Panc1 (cell line): ENCODE measurements around the gene NRP1. TPM values are rescaled to one million over a fixed set of nuclear protein-coding genes. Genes with fewer than 3 reads are reported as not detected.

Source experiments
- ATAC-seq: fragments of 200-7000 bp; cut with Tn5 transposase; 2 replicates; pipeline ENCODE4 v1.9.1; 2020; ENCODE audit warnings: mild to moderate bottlenecking, moderate library complexity
- BruUV-seq: library from RNA; stranded (reverse); fragments of 400-500 nt; replicated peaks from 2 replicates; lab custom pipeline; 2021; lab: Mats Ljungman, UMichigan
- CTCF ChIA-PET: fragments of 300-600 bp; sonication (Branson Sonifier 250); formaldehyde crosslinking; loops from one replicate; lab custom pipeline; 2022; ENCODE audit warnings: antibody characterized with exemption; lab: Charles Lee
- POLR2A ChIA-PET: fragments of 300-600 bp; sonication (Branson Sonifier 250); formaldehyde crosslinking; loops from one replicate; lab custom pipeline; 2022; ENCODE audit warnings: antibody characterized with exemption; lab: Charles Lee
- DNase-seq: peaks from one replicate; pipeline ENCODE4 v3.0.0-alpha.2; 2010; ENCODE audit warnings: low read depth, low spot score
- H3K27ac ChIP-seq: 2 replicates; pipeline ENCODE4 v1.5.1; 2011; ENCODE audit warnings: mild to moderate bottlenecking, low read length, inconsistent platforms
- H3K27me3 ChIP-seq: fragments of 200-500 bp; sonication (Bioruptor generic); 2 replicates; pipeline ENCODE4 v1.6.0; 2014; ENCODE audit warnings: low read length, inconsistent platforms; ENCODE audit not compliant: control insufficient read depth, insufficient read depth
- H3K36me3 ChIP-seq: fragments of 200-500 bp; sonication (Bioruptor generic); 2 replicates; pipeline ENCODE4 v1.5.1; 2014; ENCODE audit warnings: inconsistent platforms, mild to moderate bottlenecking, low read length, moderate library complexity; ENCODE audit not compliant: control insufficient read depth, insufficient read depth
- H3K4me1 ChIP-seq: 2 replicates; pipeline ENCODE4 v1.5.1; 2011; ENCODE audit warnings: inconsistent platforms, mild to moderate bottlenecking, low read length, moderate library complexity; ENCODE audit not compliant: control insufficient read depth, insufficient read depth
- H3K4me3 ChIP-seq, 2 experiments: 2 replicates each; pipeline ENCODE4 v1.5.1; 2011 to 2012; ENCODE audit warnings: low read depth in 2 of 2, low read length in 2 of 2, mild to moderate bottlenecking in 2 of 2, inconsistent platforms in 1 of 2, moderate library complexity in 1 of 2
- H3K9me3 ChIP-seq: fragments of 200-500 bp; sonication (Bioruptor generic); 2 replicates; pipeline ENCODE4 v1.5.1; 2014; ENCODE audit warnings: low read depth, mild to moderate bottlenecking, inconsistent platforms, low read length, moderate library complexity; ENCODE audit not compliant: control insufficient read depth, insufficient read depth
- CTCF ChIP-seq: fragments of 450-650 bp; IDR thresholded peaks from 2 replicates; pipeline ENCODE4 v1.5.1; 2017; ENCODE audit warnings: mild to moderate bottlenecking
- POLR2AphosphoS5 ChIP-seq: IDR thresholded peaks from 2 replicates; pipeline ENCODE4 v1.6.1; 2012; ENCODE audit warnings: mild to moderate bottlenecking, low read depth, low read length, moderate library complexity
- REST ChIP-seq, 2 experiments: IDR thresholded peaks; 2 replicates each; pipeline ENCODE4 v1.6.1; 2011 to 2012; ENCODE audit warnings: low read depth in 2 of 2, control low read depth in 1 of 2, low read length in 1 of 2, mild to moderate bottlenecking in 1 of 2, moderate library complexity in 1 of 2; ENCODE audit not compliant: insufficient read depth in 1 of 2
- SIN3A ChIP-seq: IDR thresholded peaks from 2 replicates; pipeline ENCODE4 v1.6.1; 2012; ENCODE audit warnings: low read depth, mild to moderate bottlenecking, low read length, moderate library complexity, borderline replicate concordance; ENCODE audit not compliant: insufficient read depth
- TCF7L2 ChIP-seq: IDR thresholded peaks from 2 replicates; pipeline ENCODE4 v1.6.1; 2011; ENCODE audit warnings: mild to moderate bottlenecking, low read depth, low read length, inconsistent platforms
- in situ Hi-C: cut with HindIII; loops from 2 replicates; pipeline ENCODE4 v1.10.0; 2016; ENCODE audit warnings: low sequenced_read_pairs, low pct_unique_long_range_greater_than_20kb
- intact Hi-C: fragments of 100-400 bp; cut with micrococcal nuclease; formaldehyde crosslinking; loops from one replicate; pipeline ENCODE4 v1.10.0; 2022; ENCODE audit not compliant: unreplicated experiment
- total RNA-seq: library from RNA; stranded (reverse); gene quantifications from one replicate; pipeline ENCODE4 v1.2.1, GENCODE V29; 2021; ENCODE audit not compliant: unreplicated experiment

Gene NRP1
- total RNA-seq, 1 experiment from 2014 or later = 93.4 TPM

GRCh38 chr10:33247221-33247922, 87.1 kb downstream of the NRP1 start:
- Histone ChIP-seq H3K27me3 (no peaks in the 10 kb centered on the region), H3K27ac (peak overlapping the region; percentile 96), H3K36me3 (peaks cover 10% of the 10 kb centered on the region), H3K4me3 (no peak overlapping the region), H3K4me1 (peaks cover 26% of the 10 kb centered on the region), H3K9me3 (no peaks in the 10 kb centered on the region; the same call in 1 of the 2 replicates)
- no peak for ATAC-seq
- ChIA-PET POLR2A (interaction anchor here (0.6 kb wide), 1 partner anchor 58 kb away, joined by 7 read pairs; no protein-coding TSS in a partner anchor), CTCF (no interaction called here)
- intact Hi-C loops (no loop called here), in situ Hi-C loops (no loop called here)
- BruUV-seq = no TSS peak
- DNase-seq = no peak
- TF ChIP-seq SIN3A (no peak), CTCF (no peak), REST (IDR thresholded peaks at IDR 0.05; ENCODE audit: insufficient read depth in 1 of 2, low read depth in 2 of 2, low read length in 1 of 2) (no peak), POLR2AphosphoS5 (no peak), TCF7L2 (no peak)

- intact Hi-C loops (no loop called here), in situ Hi-C loops (no loop called here)
- CTCF ChIA-PET = no interaction called here
- TF ChIP-seq CTCF = no peak
- TF ChIP-seq TCF7L2 = no peak
- TF ChIP-seq REST (IDR thresholded peaks at IDR 0.05; ENCODE audit: insufficient read depth in 1 of 2, low read depth in 2 of 2, low read length in 1 of 2) = no peak
- TF ChIP-seq SIN3A = no peak
- TF ChIP-seq POLR2AphosphoS5 = no peak
- DNase-seq (no peak), ATAC-seq (no peak)
- peaks cover 10% of the 10 kb centered on the region for H3K36me3 ChIP-seq
- POLR2A ChIA-PET = no interaction called here
- H3K4me1 ChIP-seq = peaks cover 45% of the 10 kb centered on the region
- no peaks in the 10 kb centered on the region for H3K27me3 ChIP-seq
- H3K9me3 ChIP-seq = no peaks in the 10 kb centered on the region
- H3K27ac ChIP-seq = peak overlapping the region; percentile 96
- no TSS peak for BruUV-seq
- no peak overlapping the region for H3K4me3 ChIP-seq
These were observed 89.1 kb downstream of the NRP1 start for GRCh38 chr10:33245343-33245742.
